Astrocyte of the spinal cord (primary cell): ENCODE data around the gene FBXL12.

Experiments
- DNase-seq: peaks from one replicate; pipeline ENCODE4 v3.0.0; 2011; ENCODE audit warnings: low read depth, low spot score
- H3K4me3 ChIP-seq: 2 replicates; pipeline ENCODE4 v1.5.1; 2011; ENCODE audit warnings: low read depth, mild to moderate bottlenecking, low read length, moderate library complexity
- CTCF ChIP-seq: IDR thresholded peaks from 2 replicates; pipeline ENCODE4 v1.5.1; 2012; ENCODE audit warnings: low read depth, mild to moderate bottlenecking, low read length, inconsistent platforms
- in situ Hi-C: cut with HindIII; loops from 2 replicates; pipeline ENCODE4 v1.10.0; 2017; ENCODE audit warnings: low sequenced_read_pairs

Gene FBXL12

DNA sequence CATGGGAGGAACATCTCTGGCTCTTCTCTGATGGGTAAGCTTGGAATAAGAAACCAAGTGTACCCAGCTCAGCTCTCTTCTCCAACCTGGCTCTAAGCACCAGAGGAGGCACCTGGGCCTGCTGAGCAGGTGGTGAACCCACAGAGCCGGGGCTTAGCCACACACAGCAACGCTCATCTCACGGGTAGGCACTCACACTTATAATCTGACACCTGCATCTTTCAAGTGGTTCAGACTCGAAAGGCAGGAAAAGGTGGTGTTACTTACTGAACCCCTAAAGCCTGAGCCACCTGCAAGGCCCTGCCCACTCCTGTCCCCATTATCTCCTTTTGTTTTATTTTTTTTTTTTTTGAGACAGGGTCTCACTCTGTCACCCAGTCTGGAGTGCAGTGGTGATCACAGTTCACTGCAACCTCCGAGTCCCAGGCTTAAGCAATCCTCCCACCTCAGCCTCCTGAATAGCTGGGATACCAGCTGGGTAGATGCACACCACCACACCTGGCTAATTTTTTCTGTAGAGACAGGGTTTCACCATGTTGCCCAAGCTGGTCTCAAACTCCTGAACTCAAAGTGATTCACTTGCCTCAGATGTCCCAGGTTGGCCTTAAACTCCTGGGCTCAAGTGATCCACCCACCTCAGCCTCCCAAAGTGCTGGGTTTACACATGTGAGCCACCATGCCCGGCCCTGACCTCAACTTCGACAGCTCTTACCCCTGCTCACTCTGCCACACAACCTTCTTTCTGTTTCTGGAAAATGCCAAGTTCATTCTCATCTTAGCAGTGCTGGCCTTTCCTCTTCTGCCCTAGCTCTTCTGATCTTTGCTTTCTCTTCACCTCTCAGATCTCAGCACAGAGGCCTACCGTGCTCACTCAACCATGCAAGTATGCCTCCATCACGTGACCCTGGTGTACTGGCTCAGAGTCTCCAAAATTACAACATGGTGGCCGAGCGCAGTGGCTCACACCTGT lies 9.7 kb downstream of the FBXL12 start:
- in situ Hi-C loops, result no loop called here
- DNase-seq, result no peak
- TF ChIP-seq CTCF, result no peak
- no peak overlapping the region for H3K4me3 ChIP-seq

DNA sequence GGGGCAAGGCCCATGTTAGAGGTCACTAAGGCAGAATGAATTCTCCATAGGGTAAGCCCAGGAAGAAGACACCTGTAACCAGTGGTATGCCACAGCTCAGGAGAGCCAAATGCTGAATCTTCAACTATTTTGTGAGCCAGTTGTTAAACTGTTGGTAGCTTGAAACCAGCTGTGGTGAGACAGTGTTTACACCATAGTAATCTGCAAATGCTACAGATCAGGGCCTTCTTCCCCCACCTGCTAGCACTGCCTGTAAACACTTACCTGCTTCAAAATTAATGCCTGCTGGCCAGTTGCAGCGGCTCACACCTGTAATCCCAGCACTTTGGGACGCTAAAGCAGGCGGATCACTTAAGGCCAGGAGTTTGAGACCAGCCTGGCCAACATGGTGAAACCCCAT lies 12.1 kb downstream of the FBXL12 start:
- in situ Hi-C loops, result no loop called here
- TF ChIP-seq CTCF, result no peak
- DNase-seq, result no peak
- no peak overlapping the region for H3K4me3 ChIP-seq

DNA sequence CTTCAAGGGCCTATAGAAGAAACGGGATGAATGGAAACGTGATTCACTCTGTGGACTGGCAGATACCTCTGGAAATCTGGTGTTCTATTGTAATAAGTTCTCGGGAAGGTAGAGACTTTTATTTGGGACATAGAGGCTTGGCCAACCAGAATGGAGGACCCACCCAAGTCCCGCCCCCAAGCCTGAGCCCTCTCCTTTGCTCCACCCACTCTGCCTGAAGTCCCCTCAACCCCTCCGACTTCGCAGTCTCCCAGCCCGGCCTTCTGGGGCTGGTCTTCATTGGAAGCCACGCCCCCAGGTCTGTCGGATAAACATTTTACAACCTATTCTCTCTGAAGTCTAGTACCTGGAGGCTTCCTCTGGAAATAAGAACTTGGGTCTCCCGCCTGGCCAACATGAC lies 16.9 kb downstream of the FBXL12 start:
- in situ Hi-C loops, result no loop called here
- no peak for TF ChIP-seq CTCF

DNA sequence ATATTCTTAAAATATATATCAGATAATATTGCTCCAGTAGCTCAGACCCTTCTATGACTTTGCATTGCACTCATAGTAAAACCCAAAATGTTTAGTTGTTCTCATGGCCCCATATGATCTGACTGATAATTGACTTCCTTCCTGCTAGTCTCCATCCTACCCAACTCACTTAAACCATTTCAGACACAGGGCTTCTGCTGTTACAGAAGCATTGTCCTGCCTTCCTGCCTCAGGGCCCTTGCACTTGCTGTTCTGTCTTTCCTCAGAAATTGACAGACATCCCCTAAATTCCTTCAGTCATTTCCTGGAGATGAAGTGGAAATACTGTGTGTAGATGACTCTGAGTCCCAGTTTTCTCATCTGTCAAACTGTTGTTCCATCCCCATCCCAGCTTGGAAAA lies 19.7 kb downstream of the FBXL12 start:
- in situ Hi-C loops, result no loop called here
- H3K4me3 ChIP-seq, result no peak overlapping the region
- DNase-seq, result no peak
- no peak for TF ChIP-seq CTCF

More for the DNA sequence above, 16.9 kb downstream of the FBXL12 start:
- no peak overlapping the region for H3K4me3 ChIP-seq
- no peak for DNase-seq

DNA sequence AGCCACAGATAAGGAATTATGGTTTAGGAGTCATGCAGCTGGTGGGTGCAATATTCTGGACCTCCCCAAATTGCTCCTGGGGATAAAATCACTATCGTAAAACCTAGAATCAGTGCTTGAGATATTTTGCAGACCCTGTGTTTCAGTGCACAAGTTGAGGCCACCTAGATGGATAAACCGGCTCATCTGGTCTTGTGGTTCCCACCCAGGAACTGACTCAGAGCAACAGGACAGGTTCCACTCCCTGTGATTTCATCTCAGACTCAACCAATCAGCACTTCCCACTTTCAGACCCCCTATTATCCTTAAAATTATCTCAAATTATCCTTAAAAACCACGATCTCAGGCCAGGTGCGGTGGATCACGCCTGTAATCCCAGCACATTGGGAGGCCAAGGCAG lies 21.0 kb downstream of the FBXL12 start:
- in situ Hi-C loops, result no loop called here
- DNase-seq, result no peak
- TF ChIP-seq CTCF, result no peak
- no peak overlapping the region for H3K4me3 ChIP-seq

GRCh38 chr19:9796113-9796773 lies 22.6 kb downstream of the FBXL12 start:
- TF ChIP-seq CTCF, result peak; percentile 84
- DNase-seq, result peak; percentile 94
- in situ Hi-C loops, result no loop called here
- H3K4me3 ChIP-seq, result no peak overlapping the region
